Activated CD4-positive, alpha-beta T cell treated with anti-CD3 and anti-CD28 coated beads, Interleukin-2, Interleukin-4, amounts not matched to agents 100 ng/mL and 50 ng/mL, durations not matched to agents 16 hours and 8 hours (primary cell): ENCODE data around the gene PLEKHG3.

Experiments used
- DNase-seq: peaks from one replicate; pipeline ENCODE4 v3.0.0-alpha.2; 2020; ENCODE audit warnings: low spot score

PLEKHG3 gene

GRCh38 chr14:64727551-64728071 lies 23.4 kb downstream of the PLEKHG3 start:
- no peak for DNase-seq

- no peak for DNase-seq
These were observed 23.9 kb downstream of the PLEKHG3 start for GRCh38 chr14:64728106-64728505.

DNA sequence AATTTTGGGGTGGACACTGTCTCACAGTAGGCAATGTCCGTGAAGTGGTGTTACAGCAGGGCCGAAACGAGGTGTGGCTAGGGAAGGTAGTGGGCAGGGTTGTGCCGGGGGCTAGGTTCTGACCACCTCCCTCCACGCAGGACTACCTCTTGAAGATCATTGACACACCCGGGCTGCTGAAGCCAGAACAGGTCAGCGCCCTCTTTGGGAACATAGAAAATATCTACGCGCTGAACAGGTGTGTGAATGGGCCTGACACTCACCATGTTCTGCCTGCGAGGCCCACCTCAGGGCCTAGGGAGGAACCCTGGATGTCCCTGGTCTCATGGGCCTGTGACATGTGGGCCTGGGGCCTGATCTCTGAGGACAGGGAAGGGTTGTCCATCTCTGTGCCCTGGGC lies 24.6 kb downstream of the PLEKHG3 start:
- DNase-seq: no peak

DNA sequence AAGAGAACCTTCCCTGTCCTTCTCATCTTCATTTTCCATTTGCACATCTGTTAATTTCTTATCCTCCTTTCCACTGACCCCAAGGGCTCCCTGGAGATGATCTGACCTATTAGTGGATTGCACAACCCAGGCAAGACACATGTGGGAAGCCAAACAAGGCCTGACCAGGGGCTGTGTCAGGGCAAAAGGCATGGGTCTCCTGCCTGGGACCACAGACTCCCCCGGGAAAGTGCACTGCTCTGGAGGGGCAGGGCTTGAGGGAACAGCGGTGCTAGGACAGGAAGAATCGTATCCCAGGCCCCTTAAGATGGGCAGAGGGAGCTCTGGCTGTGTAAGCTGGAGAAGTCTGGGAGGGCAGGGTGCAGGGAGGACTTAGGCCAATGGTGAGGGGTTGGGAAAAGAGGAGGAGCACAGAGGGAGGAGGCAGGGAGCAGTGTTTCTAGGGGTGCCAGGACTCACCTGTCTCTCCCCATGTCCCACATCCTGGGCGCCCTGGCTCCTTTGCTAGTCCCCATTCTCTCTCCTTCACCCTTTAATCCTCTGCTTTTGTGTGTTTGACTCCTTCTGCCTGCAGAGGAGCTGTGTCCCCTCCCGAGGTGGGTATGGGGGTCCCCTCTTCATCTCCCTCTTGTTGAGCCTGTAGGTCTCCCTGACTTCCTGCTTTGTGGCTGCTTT lies 25.3 kb downstream of the PLEKHG3 start:
- DNase-seq: no peak

DNA sequence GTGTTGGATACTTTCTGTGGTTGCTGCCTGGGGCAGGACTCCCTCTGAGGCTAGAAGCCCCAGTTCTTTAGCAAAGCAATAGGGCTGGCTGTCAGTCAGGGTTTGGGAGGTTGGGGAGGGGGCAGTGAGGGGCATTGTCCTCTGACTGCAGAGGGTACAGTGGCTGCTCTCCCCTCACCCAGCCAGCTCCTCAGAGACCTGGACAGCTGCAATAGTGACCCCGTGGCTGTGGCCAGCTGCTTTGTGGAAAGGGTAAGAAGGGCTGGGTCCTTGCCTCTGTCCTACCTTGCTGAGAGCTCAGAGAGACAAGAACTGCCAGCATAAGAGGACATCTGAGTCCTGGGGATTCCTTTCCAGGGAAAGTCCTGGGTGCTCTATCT lies 25.8 kb downstream of the PLEKHG3 start:
- DNase-seq: no peak

DNA sequence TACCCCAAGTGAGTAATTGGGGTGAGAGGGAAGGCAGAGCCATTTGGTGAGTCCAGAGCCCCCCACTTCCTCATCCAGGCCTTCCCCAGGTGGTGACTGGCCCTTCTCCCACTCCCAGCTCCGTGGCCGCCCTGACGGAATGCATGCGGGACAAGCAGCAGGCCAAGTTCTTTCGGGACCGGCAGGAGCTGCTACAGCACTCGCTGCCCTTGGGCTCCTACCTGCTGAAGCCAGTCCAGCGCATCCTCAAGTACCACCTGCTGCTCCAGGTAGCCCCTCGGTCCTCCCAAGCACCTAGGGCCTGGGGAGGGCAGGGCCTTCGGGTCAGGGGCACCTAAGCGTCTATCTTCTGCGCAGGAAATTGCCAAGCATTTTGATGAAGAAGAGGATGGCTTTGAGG lies 26.5 kb downstream of the PLEKHG3 start:
- DNase-seq: no peak

GRCh38 chr14:64731141-64731581 lies 26.9 kb downstream of the PLEKHG3 start:
- DNase-seq: no peak

DNA sequence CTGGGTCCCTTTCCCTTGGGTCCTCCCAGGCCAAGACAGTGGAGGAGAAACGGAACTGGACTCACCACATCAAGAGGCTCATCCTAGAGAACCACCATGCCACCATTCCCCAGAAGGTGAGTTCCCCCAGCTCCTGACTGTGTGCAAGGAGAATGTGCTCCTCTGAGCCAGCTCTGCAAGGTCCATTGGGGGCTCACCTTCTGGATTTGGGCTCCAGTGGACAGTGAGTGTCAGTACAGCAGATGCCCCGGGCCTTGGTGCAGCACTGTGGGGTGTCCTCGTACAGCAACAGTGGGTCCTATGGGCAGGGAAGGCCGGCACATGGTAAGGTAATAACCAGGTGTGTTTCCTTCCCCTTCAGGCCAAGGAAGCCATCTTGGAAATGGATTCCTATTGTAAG lies 27.8 kb downstream of the PLEKHG3 start:
- DNase-seq: no peak

- no peak for DNase-seq
These were observed 28.4 kb downstream of the PLEKHG3 start for GRCh38 chr14:64732536-64733120.

DNA sequence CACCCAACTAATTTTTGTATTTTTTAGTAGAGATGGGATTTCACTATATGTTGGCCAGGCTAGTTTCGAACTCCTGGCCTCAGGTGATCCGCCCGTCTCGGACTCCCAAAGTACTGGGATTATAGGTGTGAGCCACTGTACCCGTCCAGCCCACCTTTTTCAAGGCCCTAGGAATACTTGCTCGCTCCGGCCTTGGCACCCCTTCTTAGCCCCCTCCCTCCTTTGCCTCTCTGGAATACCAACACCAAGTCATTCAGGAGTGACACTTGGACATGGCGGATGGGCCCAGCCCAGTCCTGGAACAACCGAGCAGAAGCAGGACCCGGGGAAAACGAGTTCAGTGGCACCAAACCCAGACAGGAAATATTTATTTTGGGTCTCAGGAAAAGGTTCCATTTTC lies 29.1 kb downstream of the PLEKHG3 start:
- DNase-seq: no peak

DNA sequence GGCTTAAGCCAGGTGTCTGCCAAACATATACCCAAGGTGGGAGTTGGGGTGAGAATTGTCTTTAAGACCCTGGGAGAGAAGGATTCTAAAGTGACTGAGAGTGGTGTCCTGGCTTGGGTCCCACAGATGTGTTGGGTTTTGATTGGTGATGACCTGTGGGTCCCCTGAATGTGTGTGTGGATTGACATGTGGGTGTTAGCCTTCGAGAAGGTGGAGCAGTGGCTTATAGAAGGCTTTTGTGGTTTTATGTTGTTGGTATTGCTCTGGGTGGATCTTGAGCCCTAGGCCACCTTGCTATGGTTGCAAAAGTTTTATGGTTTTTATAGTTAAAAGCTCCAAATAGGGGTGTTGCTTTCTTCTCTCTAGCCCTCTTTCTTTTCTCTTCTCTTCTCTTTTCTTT lies 29.7 kb downstream of the PLEKHG3 start:
- DNase-seq: no peak

GRCh38 chr14:64734990-64735389 lies 30.8 kb downstream of the PLEKHG3 start:
- DNase-seq: no peak

- no peak for DNase-seq
These were observed 32.3 kb downstream of the PLEKHG3 start for GRCh38 chr14:64736271-64737169.

- no peak for DNase-seq
These were observed 33.4 kb downstream of the PLEKHG3 start for GRCh38 chr14:64737391-64738280.

DNA sequence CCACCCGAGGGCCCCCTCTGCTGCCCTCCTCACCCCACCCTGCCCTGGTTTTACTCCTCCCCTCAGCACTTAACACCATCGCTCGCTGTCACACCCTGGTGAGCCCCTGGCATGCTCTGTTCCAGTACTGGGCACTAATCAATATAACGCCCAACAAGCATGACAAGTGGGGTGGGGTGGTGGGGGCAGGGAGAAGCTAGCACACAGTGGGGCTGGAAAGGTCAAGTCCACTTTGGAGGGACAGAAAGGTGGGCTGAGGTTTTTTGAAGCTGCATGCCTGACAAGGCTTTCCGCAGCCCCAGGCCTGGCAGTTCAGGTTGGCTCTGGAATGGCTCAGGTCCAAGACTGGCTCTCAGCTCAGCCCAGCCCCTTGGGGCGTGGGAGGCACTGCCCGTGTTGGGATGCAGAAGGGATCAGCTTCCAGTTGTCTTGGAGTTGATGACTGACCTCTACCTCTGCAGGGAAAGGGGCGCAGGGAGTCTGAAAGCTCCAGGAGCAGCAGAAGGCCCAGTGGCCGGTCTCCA lies 34.1 kb downstream of the PLEKHG3 start:
- no peak for DNase-seq

DNA sequence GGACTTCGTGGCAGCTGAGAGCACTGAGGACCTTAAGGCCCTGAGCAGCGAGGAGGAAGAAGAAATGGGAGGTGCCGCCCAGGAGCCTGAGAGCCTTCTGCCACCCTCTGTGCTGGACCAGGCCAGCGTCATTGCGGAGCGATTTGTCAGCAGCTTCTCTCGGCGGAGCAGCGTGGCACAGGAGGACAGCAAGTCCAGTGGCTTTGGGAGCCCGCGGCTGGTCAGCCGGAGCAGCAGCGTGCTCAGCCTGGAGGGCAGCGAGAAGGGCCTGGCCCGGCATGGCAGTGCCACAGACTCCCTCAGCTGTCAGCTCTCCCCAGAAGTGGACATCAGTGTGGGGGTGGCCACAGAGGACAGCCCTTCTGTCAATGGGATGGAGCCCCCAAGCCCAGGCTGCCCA lies 37.0 kb downstream of the PLEKHG3 start:
- no peak for DNase-seq

GRCh38 chr14:64741961-64742360 lies 37.7 kb downstream of the PLEKHG3 start:
- DNase-seq: no peak

- no peak for DNase-seq
These were observed 38.8 kb downstream of the PLEKHG3 start for GRCh38 chr14:64743061-64743460.

DNA sequence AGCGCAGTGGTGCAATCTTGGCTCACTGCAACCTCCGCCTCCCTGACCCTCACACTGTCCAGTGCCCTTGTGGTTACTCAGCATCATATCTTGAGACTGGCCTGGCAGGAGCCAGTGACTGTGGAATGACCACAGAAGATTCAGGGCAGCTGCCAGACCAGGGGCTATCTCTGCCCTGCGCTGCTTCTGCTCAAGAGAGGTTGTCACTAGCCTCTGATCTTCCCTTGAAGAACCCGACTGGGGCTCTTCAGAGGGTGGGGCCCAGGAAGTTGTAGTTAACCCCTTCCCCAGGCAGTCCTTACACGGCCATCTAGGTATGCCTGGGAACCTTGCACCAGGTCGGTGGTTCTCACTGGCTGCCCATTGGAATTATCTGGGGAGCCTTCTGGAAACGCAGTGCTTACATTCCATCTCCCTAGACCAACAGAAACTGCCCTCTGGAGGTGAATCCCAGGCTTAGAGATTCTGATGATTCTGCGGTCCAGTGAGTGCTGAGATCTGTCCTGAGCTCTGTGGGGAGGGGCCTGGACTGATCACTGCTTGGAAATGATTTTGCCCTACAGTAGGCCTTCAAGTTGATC lies 41.4 kb downstream of the PLEKHG3 start:
- DNase-seq: no peak

- DNase-seq: no peak
These were observed 42.4 kb downstream of the PLEKHG3 start for GRCh38 chr14:64746298-64747250.
